Ramos (cell line): Measurements from ENCODE around the gene SSR1.

Experiments used
- in situ Hi-C: fragments of 300-500 bp; cut with MboI; formaldehyde crosslinking; loops from one replicate; pipeline ENCODE4 v1.14.3; 2022; ENCODE audit warnings: low sequenced_read_pairs; ENCODE audit not compliant: unreplicated experiment

The SSR1 gene

DNA sequence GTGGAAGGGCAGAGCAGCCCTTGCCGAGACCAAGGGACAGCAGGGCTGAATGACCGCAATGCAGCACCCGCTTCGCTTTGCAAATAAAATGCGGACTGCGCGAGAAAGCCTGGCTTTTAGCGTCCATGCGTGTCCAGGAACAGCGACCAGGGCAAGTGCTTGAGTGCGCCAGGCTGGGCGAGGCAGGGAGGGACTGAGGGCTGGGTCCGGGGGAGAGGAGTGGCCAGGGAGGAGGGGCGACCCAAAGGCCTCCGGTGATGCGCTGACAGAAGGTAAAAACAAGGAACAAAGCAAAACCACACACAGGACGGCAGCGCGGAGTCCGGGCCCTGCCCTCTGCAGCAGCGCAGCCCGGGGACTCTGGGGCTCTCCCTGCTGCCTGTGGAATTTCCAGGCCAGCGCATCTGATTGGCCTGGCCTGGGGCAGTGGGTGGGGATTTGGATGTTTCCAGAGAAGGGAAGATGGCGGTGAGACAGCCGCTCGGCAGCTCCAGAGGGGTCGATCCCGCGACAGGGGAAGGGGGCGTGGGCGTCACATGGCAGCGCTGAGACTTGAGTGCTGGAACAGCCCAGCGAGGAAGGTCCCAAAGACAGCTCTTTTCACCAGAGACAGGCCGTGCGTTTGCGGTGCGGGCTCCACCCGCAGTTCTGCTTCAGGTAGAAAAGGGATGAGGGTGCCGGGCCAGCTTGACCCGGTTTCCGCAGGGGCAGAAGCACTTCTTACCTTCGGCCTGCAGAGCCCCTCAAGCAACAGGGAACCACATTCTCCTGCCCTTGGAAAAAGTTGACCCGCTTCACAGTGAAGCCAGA is 51.8 kb downstream of the SSR1 start:
- in situ Hi-C loops: no loop called here

DNA sequence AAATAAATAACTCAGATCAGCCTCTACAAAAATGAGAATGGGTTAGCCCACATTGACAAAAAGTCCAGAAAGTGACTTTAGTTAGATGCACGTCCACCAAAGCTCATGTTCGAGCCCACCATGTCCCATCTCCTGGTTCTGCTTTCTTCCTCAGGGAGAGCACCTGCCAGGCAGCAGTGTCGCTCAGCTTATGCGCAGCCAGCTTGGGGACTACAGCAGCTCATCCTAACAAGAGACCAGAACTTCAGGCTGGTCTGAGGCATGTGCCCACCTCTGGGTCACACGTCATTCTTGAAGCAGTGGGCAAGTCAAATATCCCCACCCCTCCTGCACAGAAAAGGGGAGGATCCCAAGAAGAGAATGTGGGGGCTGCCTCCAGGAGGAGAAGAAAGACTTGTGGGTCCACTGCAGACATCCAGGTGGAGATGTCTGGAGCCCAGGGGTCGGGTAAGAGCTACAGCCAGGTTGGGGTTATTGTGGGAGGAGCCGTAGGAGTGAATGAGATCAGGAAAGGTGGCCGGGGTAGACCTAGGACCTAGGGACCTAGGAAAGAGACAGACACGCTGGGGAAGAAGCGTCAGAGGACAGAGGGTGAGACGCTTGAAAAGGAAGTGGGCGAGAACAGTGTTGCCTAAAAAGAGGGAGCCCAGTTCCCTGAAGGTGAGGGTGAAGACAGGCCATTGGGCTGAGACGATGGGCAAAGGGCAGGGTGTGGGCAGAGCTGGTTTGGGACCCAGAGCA is 52.5 kb downstream of the SSR1 start:
- in situ Hi-C loops: no loop called here

DNA sequence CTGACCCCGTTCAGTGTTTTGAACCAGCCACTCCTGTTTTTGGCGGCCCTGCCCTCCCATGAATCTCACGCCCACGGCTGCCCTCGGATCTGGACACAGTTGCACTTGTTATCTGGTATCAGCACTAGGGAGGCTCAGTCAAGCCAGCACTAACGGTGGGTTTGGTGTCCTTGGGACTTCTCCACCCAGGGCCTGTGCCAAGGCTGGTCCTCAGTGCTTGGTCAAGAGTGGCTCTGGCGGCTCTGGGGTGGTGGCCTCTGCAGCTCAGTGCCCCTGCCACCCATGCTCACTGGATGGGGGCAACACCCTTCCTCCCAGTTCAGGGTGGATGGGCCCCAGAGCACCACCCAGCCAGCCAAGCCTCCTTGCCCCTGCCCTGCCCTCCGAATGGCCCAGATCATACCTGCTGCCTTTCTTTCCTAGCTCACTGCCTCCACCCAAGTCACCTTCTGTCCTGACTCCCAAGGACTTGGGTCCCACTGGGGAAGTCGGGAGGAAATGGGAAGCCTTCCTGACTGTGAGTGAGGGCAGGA is 54.7 kb downstream of the SSR1 start:
- in situ Hi-C loops: no loop called here

DNA sequence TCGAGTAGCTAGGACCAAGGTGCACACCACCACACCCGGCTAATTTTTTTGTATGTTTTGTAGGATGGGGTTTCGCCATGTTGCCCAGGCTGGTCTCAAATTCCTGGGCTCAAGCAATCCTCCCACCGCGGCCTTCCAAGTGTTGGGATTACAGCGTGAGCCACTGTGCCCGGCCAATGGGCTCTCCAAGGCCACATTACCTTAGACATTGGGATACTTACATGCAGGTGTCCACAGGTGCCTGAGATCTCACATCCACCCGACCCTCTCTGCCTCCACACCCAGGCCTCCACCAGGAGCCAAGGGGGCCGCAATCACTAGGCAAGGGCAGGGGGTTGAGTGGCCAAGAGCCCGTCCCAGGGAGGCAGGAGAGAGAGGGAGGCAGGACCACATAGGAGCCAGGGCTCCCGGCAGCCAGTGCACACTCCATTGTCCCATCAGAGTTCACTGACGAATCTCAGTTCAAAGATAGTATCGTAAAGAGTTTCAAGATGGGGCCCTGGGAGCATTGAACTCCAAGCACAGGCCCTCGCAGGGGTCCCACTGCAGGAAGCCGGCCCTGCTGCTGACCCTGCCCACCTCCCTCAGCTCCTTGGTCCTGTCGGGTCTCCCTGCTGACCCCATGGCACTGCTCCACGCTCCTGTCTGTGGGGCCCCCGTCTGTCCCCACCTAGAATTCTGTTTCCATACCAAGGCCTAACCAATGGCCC is 55.3 kb downstream of the SSR1 start:
- in situ Hi-C loops: no loop called here

DNA sequence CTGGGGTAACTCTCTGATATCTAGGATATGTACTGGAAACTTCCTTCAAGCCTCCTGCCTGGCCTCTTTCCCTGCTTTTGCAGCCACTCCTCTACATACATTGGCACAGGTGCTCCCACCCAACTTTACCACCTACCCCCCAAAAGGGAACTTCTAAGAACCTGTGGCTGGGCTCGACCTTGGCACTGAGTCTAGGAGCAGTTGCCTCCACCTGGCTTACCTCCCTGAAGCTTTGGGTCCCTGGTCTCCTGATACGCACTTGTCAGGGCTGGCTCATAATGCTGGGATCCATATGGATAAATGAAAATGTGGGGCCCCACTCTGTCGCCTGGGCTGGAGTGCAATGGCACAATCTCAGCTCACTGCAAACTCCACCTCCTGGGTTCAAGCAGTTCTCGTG is 56.2 kb downstream of the SSR1 start:
- in situ Hi-C loops: no loop called here

DNA sequence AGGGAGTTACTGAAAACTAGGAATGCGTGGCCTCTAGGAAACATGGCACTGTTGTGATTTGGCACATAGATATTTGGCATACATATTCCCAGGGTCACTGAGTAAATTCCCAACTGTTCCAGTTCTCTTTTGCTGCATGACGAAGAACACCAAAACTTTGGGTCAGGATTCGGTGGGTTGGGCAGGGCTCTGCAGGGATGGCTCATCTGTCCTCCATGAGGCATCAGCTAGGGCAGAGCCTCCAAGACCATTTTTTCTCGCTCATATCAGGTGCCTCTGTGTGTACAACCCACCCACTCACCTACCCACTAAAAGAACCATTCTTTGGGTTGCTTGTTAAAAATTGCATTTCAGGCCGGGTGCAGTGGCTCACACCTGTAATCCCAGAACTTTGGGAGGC is 57.1 kb downstream of the SSR1 start:
- in situ Hi-C loops: no loop called here

DNA sequence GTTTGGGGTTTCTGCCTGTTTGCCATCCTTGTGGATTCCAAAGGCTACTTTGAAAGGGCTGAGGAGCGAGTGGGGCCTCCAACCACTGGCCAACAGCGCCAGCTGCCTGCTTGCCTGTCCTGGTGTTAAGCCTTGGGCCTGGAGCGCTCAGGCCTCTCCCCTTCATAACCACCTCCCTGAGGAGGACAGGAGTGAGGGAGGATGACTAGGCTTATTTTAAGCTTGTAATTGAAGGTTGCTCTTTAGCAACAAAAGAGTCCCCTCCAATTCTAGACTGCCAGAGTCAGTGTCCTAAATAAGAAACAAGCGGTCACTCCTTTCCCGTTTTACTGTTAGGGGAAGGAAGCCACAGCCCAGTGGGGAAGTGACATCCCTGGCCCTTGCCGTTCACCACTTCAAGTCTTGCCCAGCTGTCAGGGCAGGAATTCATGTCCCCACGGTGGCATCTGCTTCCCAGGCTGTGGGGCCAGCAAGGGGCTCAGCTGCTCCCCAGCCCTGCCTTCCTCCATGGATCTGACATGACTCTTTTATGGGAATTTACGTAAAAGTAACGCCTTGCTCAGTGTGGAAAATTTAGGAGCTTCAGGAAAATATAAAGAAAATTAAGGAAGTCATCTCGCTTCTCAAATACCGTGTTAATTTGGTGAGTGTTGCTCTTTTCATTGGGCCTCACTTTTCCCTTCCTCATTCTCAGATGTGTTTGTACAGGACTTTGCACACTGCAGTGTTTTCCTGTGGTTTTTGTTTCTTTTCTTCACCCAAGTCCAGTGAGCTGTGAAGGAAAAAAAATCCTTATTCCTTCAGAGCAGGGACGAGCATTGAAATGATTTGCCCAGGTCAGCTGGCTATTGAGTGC is 57.8 kb downstream of the SSR1 start:
- in situ Hi-C loops: no loop called here

DNA sequence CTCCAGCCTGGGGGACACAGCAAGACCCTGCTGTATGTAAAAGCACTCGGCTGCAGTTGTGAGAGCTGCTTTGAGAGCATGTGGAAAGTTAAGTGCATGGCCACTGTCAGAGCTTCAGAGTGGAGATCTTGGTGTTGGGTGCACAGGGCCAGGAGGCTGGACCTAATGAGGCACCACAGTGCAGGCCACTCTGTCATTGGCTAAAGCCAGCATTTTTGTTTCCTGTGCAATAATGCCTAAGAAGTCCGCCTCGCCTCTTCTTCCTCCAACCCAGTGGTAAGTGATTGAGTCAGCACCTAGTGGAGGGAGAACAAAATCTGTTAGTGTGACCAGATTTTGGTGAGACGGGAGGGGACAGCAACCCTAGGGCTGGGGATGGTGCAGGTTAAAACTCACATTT is 60.6 kb downstream of the SSR1 start:
- in situ Hi-C loops: no loop called here

DNA sequence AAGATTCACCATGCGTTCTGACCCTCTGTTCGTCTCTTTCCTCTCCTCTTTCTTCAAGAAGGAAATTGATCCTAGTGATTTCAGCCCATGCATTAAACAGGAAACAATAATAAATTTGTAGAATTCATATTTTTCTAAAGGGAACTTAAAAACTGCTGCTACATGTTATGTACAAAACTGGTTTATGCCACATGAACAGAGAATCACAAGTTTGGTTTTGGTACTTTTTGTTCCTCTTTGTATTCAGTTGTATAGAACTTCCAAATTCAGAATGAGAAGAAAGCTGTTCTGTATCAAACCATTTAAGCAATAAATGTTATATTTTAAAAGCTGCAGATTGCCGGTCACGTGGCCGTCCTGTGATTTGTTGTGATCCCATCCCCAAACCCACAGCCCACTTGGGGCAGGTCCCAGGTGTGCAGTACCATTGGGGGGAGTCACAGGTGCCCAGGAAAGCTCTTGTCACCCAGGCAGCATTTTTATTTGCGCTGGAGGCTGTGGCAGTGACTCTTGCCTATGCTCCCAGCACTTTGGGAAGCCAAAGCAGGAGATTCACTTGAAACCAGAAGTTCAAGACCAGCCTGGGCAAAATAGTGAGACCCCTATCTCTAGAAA is 61.2 kb downstream of the SSR1 start:
- in situ Hi-C loops: no loop called here

DNA sequence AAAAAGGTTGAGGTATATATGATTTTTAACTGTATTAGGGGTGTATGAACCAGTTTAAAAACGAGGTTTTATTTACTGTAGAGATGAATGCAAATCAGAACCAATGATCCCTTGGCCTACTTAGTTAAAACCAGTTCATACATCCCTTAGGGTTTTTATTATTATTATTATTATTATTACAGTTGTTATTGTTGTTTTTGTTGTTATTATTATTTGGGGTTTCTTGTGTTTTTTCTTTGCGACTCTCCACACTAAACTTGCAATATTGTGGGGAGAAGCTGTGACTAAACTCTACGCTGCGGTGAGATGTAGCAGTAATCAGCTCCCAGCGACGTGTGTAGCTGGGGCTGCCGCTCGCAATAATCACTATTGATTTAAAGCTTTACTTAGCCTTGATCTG is 62.2 kb downstream of the SSR1 start:
- in situ Hi-C loops: no loop called here

DNA sequence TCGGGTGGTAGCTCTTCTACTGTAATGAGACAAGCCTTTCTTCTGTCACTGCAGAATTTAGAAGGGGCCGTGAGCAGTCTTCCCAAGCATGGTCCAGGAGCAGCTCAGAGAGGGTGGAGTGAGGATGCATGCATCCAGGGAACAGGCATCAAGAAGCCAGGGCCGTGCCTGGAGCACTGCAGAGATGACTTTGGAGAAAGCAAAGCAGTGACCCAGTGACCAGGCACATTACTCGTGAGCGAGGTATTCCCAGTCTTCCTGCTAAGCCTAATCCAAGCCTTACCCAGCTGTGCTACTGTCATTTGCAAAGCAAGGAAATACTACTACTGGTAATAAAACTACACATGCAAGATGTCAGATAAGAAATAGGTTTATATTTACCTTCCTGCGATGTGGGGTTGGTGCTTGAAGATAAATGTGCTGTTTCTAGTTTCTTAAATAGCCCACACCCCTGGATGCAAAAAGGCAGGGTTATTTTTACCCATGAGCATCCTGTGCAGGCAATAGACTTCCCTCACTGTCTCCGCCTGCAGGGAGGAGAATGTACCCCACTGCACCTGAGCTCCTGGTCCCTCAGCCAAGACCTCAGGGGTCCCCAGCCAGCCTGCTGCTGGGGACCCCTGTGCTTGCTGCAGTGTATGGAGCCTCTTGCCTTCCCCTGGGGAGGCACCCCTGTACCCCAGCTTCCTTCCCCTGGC is 62.9 kb downstream of the SSR1 start:
- in situ Hi-C loops: loop anchor here (10.0 kb wide), 1 partner anchor 555 kb away; no protein-coding TSS in a partner anchor

DNA sequence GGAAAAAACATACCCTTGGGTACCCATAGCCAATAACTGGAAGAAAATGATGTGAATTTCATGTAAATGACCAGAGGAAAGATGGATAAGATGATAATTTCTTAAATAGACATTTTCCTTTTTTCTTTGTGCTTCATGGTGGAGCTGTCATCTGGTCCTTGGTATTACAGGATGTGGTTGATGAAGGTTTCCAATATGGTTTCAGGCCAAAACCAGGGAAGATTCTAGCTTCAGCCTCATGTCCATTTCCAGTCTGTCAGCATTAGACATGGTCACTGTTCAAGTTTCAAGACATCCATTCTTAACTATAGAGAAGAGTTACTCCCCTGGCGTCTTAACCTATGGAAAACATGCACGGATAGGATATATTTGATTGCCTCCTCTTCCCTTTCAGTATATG is 63.6 kb downstream of the SSR1 start:
- in situ Hi-C loops: loop anchor here (10.0 kb wide), 1 partner anchor 555 kb away; no protein-coding TSS in a partner anchor

DNA sequence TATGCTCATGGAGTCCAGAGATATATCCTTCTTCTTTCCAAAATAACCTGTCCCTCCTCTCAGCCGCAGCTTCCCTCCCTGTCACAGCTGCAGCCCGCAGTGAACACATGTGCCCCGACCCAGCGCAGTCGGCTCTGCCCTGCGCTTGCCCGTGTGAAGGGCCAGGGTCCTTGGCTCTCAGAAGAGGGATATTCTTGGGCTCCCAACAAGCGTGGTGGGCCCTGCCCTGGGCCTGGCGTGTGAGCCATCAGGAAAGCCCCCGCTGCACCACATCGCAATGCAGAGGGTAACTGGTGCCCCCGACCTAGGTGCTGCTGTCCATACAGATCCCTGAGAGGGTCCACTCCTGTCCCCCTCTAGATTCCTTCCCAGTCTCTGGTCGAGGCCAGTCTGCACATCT is 65.2 kb downstream of the SSR1 start:
- in situ Hi-C loops: loop anchor here (10.0 kb wide), 1 partner anchor 553 kb away; no protein-coding TSS in a partner anchor

DNA sequence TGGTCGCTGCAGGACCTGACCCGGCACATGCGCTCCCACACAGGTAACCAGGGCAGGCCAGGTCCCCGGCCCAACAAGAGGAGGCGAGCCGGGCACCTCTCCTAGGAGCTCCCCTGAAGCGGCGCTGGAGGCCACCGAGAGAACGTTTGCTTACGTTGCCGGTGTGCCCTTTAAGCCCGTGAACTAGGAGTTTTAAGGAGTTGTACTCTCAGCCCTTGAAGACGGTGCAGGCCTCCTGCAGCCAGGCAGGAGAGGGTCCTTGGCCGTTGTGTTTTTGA is 65.9 kb downstream of the SSR1 start:
- in situ Hi-C loops: loop anchor here (10.0 kb wide), 1 partner anchor 552 kb away; no protein-coding TSS in a partner anchor

DNA sequence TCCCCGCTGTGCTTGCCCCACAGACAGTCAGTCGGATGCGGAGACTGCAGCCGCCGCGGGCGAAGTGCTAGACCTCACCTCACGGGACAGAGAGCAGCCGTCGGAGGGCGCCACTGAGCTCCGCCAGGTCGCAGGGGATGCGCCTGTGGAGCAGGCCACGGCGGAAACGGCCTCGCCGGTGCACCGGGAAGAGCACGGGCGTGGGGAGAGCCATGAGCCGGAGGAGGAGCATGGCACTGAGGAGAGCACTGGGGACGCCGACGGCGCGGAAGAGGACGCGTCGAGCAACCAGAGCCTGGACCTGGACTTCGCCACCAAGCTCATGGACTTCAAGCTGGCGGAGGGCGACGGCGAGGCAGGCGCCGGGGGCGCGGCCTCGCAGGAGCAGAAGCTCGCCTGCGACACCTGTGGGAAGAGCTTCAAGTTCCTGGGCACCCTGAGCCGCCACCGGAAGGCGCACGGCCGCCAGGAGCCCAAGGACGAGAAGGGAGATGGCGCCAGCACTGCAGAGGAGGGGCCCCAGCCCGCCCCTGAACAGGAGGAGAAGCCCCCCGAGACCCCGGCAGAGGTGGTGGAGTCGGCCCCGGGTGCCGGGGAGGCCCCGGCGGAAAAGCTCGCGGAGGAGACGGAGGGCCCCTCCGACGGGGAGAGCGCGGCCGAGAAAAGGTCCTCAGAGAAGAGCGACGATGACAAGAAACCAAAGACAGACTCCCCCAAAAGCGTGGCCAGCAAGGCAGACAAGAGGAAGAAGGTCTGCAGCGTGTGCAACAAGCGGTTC is 66.4 kb downstream of the SSR1 start:
- in situ Hi-C loops: loop anchor here (10.0 kb wide), 1 partner anchor 552 kb away; no protein-coding TSS in a partner anchor

DNA sequence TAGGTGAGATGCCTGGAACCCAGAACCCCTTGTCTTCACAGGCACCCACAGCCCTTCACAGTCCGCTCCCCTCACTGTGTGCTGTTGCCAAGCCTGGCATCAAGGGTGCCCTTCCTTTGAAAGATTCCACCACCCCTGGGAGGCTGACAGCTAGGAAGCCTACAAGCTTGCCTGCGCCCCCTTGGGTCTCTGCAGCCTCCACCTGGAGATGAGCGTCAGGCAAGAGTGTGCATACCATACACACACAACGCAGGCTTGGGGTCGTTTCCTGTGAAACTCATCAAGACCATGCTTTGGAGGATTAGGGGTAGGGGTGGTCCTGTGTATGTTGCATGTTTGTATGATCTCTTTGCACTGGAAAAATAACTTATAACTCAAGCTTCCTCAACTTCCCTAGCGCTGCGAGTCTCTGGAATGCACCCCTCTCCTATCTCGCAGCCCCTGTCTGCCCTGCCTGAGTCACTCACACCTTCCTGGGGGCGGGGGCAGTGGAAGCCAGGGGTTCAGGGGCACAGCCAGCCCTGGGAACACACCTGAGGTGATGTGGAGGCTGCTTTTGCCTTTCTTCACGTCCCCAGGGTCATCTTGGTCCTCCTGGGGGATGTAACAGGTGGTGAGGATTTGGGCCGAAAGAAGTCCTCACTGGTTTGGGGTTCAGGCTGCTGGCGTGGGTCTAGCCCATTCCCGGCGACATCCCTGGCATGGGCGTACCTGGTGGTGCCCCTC is 67.2 kb downstream of the SSR1 start:
- in situ Hi-C loops: loop anchor here (10.0 kb wide), 1 partner anchor 551 kb away; no protein-coding TSS in a partner anchor
